Activated T-cell treated with anti-CD3 and anti-CD28 coated beads, Interleukin-2, amount 50 U/mL, for 24 hours (primary cell): ENCODE results near the gene TLE7.
A peak's percentile ranks its signal among the peaks of the same experiment; 100 is the strongest.

Source experiments
- DNase-seq: peaks from one replicate; pipeline ENCODE4 v3.0.0-alpha.2; 2020
- H3K27ac Mint-ChIP-seq: 2 replicates; pipeline ENCODE4 v1.8.0; 2020; ENCODE audit warnings: mild to moderate bottlenecking, mixed read lengths
- H3K27me3 Mint-ChIP-seq: 2 replicates; pipeline ENCODE4 v1.8.0; 2020; ENCODE audit warnings: mixed read lengths
- H3K36me3 Mint-ChIP-seq: 2 replicates; pipeline ENCODE4 v1.8.0; 2020; ENCODE audit warnings: low read depth, mixed read lengths
- H3K4me1 Mint-ChIP-seq: 2 replicates; pipeline ENCODE4 v1.8.0; 2020; ENCODE audit warnings: low read depth, mixed read lengths
- H3K4me3 Mint-ChIP-seq: 2 replicates; pipeline ENCODE4 v1.8.0; 2020; ENCODE audit warnings: mild to moderate bottlenecking, moderate library complexity, mixed read lengths
- H3K9me3 Mint-ChIP-seq: 2 replicates; pipeline ENCODE4 v1.8.0; 2020; ENCODE audit warnings: mixed read lengths

Gene TLE7

GRCh38 chr16:71442051-71442440, at the start of gene TLE7:
Gene TLE7 (minus strand): TSS chr16:71442054. CDS start chr16:71433324, 8,730 bp downstream.
- Mint-ChIP-seq H3K9me3 (peaks cover 16% of the 10 kb centered on the region), H3K4me3 (no peak within 1 kb of the TSS), H3K36me3 (peaks cover 11% of the 10 kb centered on the region), H3K4me1 (no peaks in the 10 kb centered on the region), H3K27ac (no peak within 1 kb of the TSS), H3K27me3 (peaks cover 34% of the 10 kb centered on the region)
- DNase-seq = no peak

GRCh38 chr16:71491054-71491453, 49.2 kb upstream of the TLE7 start:
- Mint-ChIP-seq H3K36me3 (no peaks in the 10 kb centered on the region), H3K9me3 (no peaks in the 10 kb centered on the region), H3K27ac (no peak overlapping the region), H3K4me3 (no peak overlapping the region), H3K27me3 (peaks cover 2% of the 10 kb centered on the region), H3K4me1 (no peaks in the 10 kb centered on the region)
- DNase-seq = no peak

GRCh38 chr16:71490361-71490760, 48.5 kb upstream of the TLE7 start:
- Mint-ChIP-seq H3K36me3 (no peaks in the 10 kb centered on the region), H3K4me3 (no peak overlapping the region), H3K27me3 (peaks cover 2% of the 10 kb centered on the region), H3K4me1 (no peaks in the 10 kb centered on the region), H3K9me3 (no peaks in the 10 kb centered on the region), H3K27ac (no peak overlapping the region)
- DNase-seq = no peak

- peaks cover 2% of the 10 kb centered on the region for H3K36me3 Mint-ChIP-seq
- no peak within 1 kb of the TSS for H3K27ac Mint-ChIP-seq
- H3K4me1 Mint-ChIP-seq = peaks cover 6% of the 10 kb centered on the region
- H3K27me3 Mint-ChIP-seq = peaks cover 2% of the 10 kb centered on the region
- H3K9me3 Mint-ChIP-seq = no peaks in the 10 kb centered on the region
- no peak for DNase-seq
- H3K4me3 Mint-ChIP-seq = no peak within 1 kb of the TSS
Measured at GRCh38 chr16:71489122-71489521, 47.3 kb upstream of the TLE7 start, which contains the start of gene ZNF19. Gene ZNF19 (minus strand): TSS chr16:71489324. CDS start chr16:71482114, 7,210 bp downstream.

- peaks cover 2% of the 10 kb centered on the region for H3K36me3 Mint-ChIP-seq
- peaks cover 14% of the 10 kb centered on the region for H3K4me1 Mint-ChIP-seq
- H3K27ac Mint-ChIP-seq = peak overlapping the region; percentile 83
- no peaks in the 10 kb centered on the region for H3K27me3 Mint-ChIP-seq
- DNase-seq = peak; percentile 82
- H3K9me3 Mint-ChIP-seq = no peaks in the 10 kb centered on the region
- peak overlapping the region; percentile 80 for H3K4me3 Mint-ChIP-seq
Measured at GRCh38 chr16:71484006-71484893, 42.4 kb upstream of the TLE7 start.

- peaks cover 14% of the 10 kb centered on the region for H3K4me1 Mint-ChIP-seq
- no peaks in the 10 kb centered on the region for H3K27me3 Mint-ChIP-seq
- no peak for DNase-seq
- no peak overlapping the region for H3K27ac Mint-ChIP-seq
- H3K9me3 Mint-ChIP-seq = no peaks in the 10 kb centered on the region
- peaks cover 12% of the 10 kb centered on the region for H3K36me3 Mint-ChIP-seq
- no peak overlapping the region for H3K4me3 Mint-ChIP-seq
Measured at GRCh38 chr16:71482569-71482968, 40.7 kb upstream of the TLE7 start.

GRCh38 chr16:71480956-71481355, 39.1 kb upstream of the TLE7 start:
- Mint-ChIP-seq H3K4me1 (peaks cover 14% of the 10 kb centered on the region), H3K9me3 (no peaks in the 10 kb centered on the region), H3K27ac (no peak overlapping the region), H3K4me3 (no peak overlapping the region), H3K27me3 (no peaks in the 10 kb centered on the region), H3K36me3 (peaks cover 24% of the 10 kb centered on the region)
- no peak for DNase-seq

- H3K4me3 Mint-ChIP-seq = no peak overlapping the region
- no peaks in the 10 kb centered on the region for H3K27me3 Mint-ChIP-seq
- no peak overlapping the region for H3K27ac Mint-ChIP-seq
- no peak for DNase-seq
- no peaks in the 10 kb centered on the region for H3K9me3 Mint-ChIP-seq
- H3K4me1 Mint-ChIP-seq = peaks cover 8% of the 10 kb centered on the region
- H3K36me3 Mint-ChIP-seq = peaks cover 37% of the 10 kb centered on the region
Measured at GRCh38 chr16:71479420-71479819, 37.6 kb upstream of the TLE7 start.

GRCh38 chr16:71476457-71477124, 34.7 kb upstream of the TLE7 start:
- no peaks in the 10 kb centered on the region for H3K27me3 Mint-ChIP-seq
- H3K36me3 Mint-ChIP-seq = peaks cover 43% of the 10 kb centered on the region

GRCh38 chr16:71474864-71475263, 33.0 kb upstream of the TLE7 start:
- no peaks in the 10 kb centered on the region for H3K4me1 Mint-ChIP-seq
- no peaks in the 10 kb centered on the region for H3K9me3 Mint-ChIP-seq
- no peak overlapping the region for H3K27ac Mint-ChIP-seq
- no peaks in the 10 kb centered on the region for H3K27me3 Mint-ChIP-seq
- peaks cover 43% of the 10 kb centered on the region for H3K36me3 Mint-ChIP-seq
- H3K4me3 Mint-ChIP-seq = no peak overlapping the region
- no peak for DNase-seq

More at GRCh38 chr16:71476457-71477124, 34.7 kb upstream of the TLE7 start:
- no peaks in the 10 kb centered on the region for H3K9me3 Mint-ChIP-seq
- DNase-seq = no peak
- H3K4me1 Mint-ChIP-seq = no peaks in the 10 kb centered on the region
- no peak overlapping the region for H3K27ac Mint-ChIP-seq
- no peak overlapping the region for H3K4me3 Mint-ChIP-seq

- H3K36me3 Mint-ChIP-seq = peaks cover 43% of the 10 kb centered on the region
Measured at GRCh38 chr16:71473891-71474290, 32.0 kb upstream of the TLE7 start.

GRCh38 chr16:71472931-71473330, 31.1 kb upstream of the TLE7 start:
- Mint-ChIP-seq H3K27me3 (no peaks in the 10 kb centered on the region), H3K9me3 (no peaks in the 10 kb centered on the region), H3K36me3 (peaks cover 36% of the 10 kb centered on the region), H3K4me1 (no peaks in the 10 kb centered on the region), H3K27ac (no peak overlapping the region), H3K4me3 (no peak overlapping the region)
- DNase-seq = no peak

More at GRCh38 chr16:71473891-71474290, 32.0 kb upstream of the TLE7 start:
- DNase-seq = no peak
- Mint-ChIP-seq H3K27me3 (no peaks in the 10 kb centered on the region), H3K9me3 (no peaks in the 10 kb centered on the region), H3K4me1 (no peaks in the 10 kb centered on the region), H3K27ac (no peak overlapping the region), H3K4me3 (no peak overlapping the region)

- Mint-ChIP-seq H3K9me3 (no peaks in the 10 kb centered on the region), H3K4me1 (no peaks in the 10 kb centered on the region), H3K27me3 (no peaks in the 10 kb centered on the region), H3K36me3 (peaks cover 29% of the 10 kb centered on the region), H3K4me3 (no peak overlapping the region), H3K27ac (no peak overlapping the region)
- DNase-seq = no peak
Measured at GRCh38 chr16:71472051-71472450, 30.2 kb upstream of the TLE7 start.

GRCh38 chr16:71467810-71468209, 26.0 kb upstream of the TLE7 start:
- H3K36me3 Mint-ChIP-seq = no peaks in the 10 kb centered on the region
- no peak overlapping the region for H3K27ac Mint-ChIP-seq
- no peaks in the 10 kb centered on the region for H3K9me3 Mint-ChIP-seq
- no peaks in the 10 kb centered on the region for H3K27me3 Mint-ChIP-seq
- no peak overlapping the region for H3K4me3 Mint-ChIP-seq
- peak; percentile 43 for DNase-seq
- peaks cover 5% of the 10 kb centered on the region for H3K4me1 Mint-ChIP-seq

GRCh38 chr16:71464231-71464630, 22.4 kb upstream of the TLE7 start:
- H3K9me3 Mint-ChIP-seq = no peaks in the 10 kb centered on the region
- peaks cover 28% of the 10 kb centered on the region for H3K4me1 Mint-ChIP-seq
- DNase-seq = no peak
- no peak overlapping the region for H3K4me3 Mint-ChIP-seq
- H3K36me3 Mint-ChIP-seq = peaks cover 12% of the 10 kb centered on the region
- H3K27ac Mint-ChIP-seq = no peak overlapping the region
- H3K27me3 Mint-ChIP-seq = no peaks in the 10 kb centered on the region
